GM12801 (cell line): ENCODE measurements around the gene BRD4.

ENCODE experiments used
- CTCF ChIP-seq: IDR thresholded peaks from one replicate; pipeline ENCODE4 v1.5.1; 2011; ENCODE audit warnings: control low read depth; ENCODE audit not compliant: insufficient read length; ENCODE audit errors: extremely low read depth

BRD4 gene

GRCh38 chr19:15254547-15254946 is 77.8 kb downstream of the BRD4 start:
- no peak for TF ChIP-seq CTCF

- TF ChIP-seq CTCF, result no peak
Observed at GRCh38 chr19:15253513-15253912, 78.8 kb downstream of the BRD4 start.

- no peak for TF ChIP-seq CTCF
Observed at GRCh38 chr19:15253061-15253460, 79.3 kb downstream of the BRD4 start.

- no peak for TF ChIP-seq CTCF
Observed at GRCh38 chr19:15252398-15253018, 79.8 kb downstream of the BRD4 start.

GRCh38 chr19:15251749-15252397 is 80.5 kb downstream of the BRD4 start:
- no peak for TF ChIP-seq CTCF

- no peak for TF ChIP-seq CTCF
Observed at GRCh38 chr19:15251010-15251748, 81.2 kb downstream of the BRD4 start.

GRCh38 chr19:15250640-15250993 is 81.7 kb downstream of the BRD4 start:
- TF ChIP-seq CTCF, result no peak
